Activated CD8-positive, alpha-beta memory T cell treated with anti-CD3 and anti-CD28 coated beads, Interleukin-2, amount 50 U/mL, for 24 hours (primary cell): ENCODE data around the gene NETO2.
A peak's percentile ranks its signal among the peaks of the same experiment; 100 is the strongest.

Experiments
- DNase-seq: peaks from one replicate; pipeline ENCODE4 v3.0.0-alpha.2; 2020; ENCODE audit errors: extremely low read depth

Gene NETO2

DNA sequence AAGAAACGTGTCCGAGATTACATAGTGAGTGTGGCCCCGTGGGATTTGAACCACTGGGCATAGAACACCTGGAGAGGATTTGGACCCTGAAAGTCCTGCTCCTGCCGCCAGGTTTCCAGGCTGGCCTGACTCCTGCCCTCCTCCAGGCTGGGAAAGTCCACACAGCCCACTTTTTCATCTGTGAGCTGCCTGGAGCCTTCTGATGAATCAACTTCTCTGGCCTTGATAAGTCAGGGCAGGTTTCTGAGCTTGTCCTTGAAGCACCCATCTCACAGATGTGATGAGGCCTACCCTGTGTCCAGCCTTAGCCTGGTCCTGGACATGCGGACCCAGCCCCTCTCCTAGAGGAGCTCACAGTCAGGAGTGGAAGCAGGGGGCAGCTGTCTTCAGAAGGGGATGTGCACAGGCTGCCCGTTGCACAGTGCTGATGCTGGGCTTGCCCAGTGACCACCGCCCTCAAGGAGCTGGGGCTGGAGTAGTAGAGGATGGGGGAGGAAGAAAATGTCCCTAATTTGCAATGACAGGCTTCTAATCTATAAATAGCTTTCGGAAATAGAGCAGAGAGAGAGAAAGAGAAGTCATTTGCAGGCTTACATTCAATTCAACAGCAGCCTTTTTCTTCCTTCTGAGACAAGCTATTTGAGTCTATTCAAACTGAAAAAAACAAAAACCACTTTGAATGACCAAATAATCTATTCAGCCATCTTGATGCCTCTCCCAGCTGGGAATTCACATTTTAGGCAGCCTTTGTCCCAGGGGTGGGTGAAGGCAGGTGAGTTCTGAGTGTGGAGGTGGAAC, 96.8 kb downstream of the NETO2 start:
- no peak for DNase-seq

DNA sequence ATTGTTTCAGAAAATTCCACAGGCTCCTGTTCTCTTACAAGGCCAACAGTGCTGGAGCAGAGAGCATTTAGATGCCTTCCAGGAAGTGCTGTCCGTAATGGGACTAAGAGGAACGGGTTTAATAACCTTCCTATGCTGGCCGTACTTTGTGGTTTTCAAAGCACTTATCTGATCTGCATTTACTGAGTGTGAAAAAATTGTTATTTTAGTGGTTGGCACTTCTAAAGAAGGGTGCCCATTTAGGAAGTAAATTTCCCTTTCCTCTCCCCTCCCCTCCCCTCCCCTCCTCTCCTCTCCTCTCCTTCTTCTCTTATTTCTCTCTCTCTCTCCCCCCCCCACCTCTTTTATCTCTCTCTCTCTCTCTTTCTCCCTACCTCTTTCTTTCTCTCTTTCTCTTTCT, 98.3 kb downstream of the NETO2 start:
- no peak for DNase-seq

DNA sequence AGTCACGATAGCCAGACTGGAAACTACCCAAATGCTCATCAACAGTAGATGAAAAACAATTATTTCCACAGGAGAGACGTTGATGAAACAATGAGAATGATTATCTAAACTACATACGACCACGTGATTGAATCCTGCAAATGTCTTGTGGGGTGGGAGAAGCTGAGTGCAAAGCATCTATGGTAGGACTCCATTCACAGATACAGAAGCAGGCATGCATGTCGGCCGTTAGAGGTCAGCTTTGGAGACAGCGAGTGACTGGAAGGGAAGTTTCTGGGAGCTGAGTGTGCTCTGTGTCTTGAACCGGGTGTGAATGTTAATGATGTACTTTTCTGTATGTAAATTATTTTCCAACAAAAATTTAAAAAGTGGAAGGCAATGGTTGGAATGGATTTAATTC, 98.7 kb downstream of the NETO2 start:
- no peak for DNase-seq

DNA sequence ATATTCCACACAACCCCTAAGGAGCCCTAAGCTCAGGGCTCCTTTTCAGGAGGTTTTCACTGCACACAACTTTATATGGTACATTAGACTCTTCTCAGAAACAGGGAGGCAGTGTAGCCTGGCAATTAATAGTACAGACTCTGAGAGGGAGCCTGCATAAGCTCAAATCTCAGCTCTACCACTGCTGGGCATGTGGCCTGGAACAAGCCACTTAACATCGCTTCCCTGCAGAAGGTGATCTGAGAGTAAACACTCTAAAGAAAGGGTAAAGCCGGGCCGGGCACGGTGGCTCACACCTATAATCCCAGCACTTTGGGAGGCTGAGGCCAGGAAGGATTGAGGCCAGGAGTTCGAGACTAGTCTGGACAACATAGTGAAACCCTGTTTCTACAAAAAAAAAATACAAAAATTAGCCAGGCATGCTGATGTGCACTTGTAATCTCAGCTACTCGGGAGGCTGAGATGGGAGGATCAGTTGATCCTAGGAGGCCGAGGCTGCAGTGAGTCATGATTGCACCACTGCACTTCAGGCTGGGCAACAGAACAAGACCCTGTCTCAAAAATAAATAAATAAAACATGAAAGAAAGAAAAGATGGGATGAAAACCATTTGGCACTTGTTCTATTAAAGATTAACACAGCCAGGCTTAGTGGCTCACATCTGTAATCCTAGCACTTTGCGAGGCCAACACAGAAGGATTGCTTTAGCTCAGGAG, 99.6 kb downstream of the NETO2 start:
- DNase-seq = no peak

DNA sequence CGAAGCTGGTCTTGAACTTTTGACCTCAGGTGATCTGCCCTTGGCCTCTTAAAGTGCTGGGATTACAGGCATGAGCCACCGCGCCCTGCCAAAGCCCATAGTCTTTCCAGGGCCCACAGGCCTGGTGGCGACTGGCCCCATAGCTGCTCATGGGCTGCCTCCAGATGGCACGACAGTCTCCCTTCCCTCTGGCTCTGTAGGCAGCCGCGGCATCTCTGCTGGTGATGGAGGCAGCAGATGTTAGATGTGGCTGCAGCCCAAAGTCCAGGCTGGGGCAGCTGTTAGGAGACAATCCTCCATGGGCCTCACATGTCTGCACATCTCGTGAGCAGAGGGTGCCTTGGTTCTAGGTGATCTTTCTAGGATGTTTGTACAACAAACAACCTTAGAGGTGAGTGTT, 100.5 kb downstream of the NETO2 start:
- DNase-seq = no peak

DNA sequence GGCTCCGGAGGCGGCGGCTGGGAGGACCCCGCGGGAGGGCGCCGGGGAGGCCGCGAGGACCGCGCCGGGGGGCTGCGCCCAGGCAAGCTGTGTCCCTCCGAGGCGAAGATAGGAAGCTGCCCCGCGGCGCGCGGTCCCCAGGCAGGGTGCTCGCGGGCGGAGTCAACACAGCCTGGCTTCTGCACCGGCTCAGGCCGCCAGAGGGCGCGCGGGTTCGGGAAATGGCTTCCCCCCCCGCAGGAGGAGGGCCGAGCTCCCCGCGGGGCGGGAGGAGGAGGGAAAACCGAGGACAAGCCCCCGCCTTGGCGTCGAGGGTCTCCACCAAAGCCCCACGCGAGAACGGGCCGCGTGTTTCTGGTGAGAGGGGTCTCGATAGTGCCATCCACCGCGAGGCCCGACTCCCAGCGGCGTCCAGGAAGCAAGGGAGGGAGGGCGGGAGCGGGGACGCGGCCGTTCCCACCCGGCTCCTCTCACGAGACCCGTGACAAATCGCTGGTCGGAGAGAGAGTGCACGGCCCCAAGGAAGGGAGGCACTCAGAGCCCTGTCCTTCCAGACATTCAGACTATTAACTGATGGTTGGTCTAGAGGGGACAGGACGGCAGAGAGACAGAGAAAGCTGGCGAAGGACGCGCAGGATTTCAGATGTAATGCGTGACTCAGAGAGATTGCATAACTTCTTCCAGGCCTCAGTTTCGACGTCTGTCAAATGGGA, 105.8 kb downstream of the NETO2 start:
- DNase-seq = peak; percentile 70

DNA sequence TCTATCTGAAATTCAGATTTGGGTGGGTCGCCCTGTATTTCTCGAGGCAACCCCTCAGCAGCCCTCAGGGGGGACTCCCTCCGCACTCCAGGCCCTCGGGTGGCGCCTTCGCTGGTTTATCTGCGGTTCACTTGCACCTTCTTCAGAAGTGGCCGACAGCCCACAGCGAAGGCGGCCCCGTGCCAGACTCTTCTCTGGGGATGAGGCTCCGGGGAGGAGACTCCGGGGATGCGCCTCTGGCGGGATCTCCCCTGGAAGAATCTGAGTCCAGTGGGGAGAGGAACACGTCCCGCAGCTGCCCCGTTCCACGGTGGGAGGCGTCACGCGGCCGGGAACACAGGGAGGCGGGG, 106.4 kb downstream of the NETO2 start:
- no peak for DNase-seq

DNA sequence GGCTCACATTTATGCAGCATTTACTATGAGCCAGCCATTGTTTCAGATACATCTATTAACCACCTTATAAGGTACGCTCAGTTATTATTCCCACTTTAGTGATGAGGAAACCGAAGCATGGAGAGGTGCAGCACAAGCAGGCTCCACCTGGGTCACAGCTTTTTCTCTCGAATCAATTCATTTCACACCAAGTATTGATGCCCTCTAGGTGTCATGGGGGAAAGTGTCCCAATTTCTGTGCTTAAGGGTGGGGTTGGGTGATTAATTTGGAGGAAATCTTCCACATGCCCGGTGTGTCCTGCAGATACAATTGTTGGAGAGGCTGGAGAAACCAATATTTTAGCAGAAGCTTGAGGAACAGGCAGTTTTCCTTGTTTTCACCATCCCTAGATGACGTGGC, 107.5 kb downstream of the NETO2 start:
- DNase-seq = no peak

DNA sequence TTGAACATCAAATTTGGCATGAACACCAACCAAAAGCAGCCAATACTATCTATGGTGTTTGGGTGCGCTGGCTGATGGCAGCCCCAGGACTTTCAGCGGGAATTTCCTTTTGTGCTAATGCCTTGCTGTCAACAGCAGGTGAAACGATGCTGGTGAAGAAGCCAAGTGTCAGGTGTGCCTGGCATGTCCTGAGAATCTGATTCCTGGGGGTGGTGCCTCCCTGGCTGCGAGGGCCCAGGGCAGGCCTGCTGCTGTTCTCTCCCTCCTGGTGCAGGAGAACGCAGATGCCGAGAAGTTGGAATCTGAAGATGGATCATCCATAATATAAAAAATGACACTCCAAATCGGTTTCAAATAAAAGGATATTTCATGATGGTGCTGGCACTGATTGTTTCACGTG, 108.3 kb downstream of the NETO2 start:
- no peak for DNase-seq

DNA sequence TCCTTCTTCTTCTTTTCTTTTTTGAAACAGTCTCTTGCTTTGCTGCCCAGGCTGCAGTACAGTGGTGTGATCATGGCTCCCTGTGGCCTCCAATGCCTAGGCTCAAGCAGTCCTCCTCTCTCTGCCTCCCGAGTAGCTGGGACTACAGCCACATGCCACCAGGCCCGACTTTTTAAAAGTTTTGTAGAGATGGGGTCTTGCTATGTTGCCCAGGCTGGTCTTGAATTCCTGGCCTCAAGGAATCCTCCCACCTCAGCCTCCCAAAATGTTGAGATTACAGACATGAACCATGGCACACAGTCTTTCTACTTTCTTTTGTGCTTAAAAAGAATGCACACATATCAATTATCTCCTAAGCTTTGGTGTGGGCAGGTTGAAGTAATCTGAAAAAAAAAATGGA, 109.3 kb downstream of the NETO2 start:
- DNase-seq = no peak

DNA sequence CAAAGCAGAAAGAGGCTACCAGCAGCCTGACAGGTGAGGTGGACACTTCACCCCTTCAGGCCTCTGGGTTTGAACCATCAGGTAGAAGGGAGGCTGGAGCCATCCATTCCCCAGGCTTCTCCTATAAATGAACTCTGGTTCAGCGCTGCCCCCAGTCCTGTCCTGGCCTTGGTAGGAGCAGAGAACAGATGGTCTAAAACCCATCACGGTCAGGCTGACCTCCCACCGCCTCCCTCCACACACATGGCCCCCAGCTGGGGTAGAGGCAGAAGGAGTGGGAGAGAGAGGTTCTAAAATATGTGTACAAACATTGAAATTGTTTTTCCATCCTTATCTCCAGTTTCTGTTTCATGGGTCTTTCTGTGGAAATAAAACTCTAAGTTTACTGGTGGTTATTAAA, 110.6 kb downstream of the NETO2 start:
- no peak for DNase-seq

DNA sequence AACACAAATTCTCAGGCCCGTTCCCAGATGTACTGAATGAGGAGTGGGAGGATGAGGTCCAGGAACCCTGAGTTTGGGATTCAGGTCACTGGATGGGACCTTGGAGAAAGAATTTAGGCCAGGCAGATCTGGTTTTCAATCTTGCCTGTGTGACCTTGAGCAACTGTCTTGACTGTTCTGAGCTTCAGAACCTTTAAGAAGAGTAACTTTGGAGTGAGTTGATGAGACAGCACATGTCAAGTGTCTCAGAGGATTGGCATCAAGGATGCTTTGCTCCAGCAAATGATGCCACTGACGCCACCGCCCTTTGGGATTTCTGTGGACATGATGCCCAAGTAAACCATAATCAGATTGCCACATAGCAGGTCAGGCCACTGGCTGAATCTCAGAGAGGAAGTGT, 114.0 kb downstream of the NETO2 start:
- no peak for DNase-seq

DNA sequence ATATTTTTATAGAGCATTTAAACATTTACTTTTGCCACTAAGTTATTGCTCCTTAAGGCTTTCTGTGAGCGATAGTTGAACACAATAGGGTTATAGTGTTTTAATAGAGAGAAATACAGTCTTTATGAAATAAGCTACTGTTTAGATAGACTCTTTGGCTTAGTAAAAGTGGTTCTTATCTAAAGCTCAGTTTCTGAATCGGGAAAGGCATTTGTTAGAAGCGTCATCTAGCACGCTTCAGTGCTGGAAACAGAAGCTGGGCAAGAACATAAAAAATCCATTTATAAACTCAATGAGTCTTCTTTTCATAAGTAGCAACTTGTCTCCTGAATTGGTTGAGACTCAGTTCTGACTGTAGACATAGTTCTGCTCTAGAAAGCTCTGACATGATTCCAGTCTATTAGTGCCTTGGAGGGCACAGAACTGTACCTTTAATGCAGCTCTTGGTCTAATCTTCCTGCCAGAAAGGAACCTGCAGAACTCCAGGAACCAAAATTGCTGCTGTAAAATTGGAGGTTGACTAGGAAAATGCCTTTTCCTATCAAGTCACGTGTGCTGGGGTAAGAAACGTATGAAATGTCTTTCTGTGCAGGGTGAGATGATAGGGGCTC, 114.9 kb downstream of the NETO2 start:
- DNase-seq = no peak
